AG09309 (cell line): ENCODE data around the gene HOXB13.

ENCODE experiments used
- DNase-seq: peaks from one replicate; pipeline ENCODE4 v3.0.0-alpha.2; 2010; ENCODE audit warnings: low read depth
- H3K4me3 ChIP-seq: 2 replicates; pipeline ENCODE4 v1.5.1; 2011; ENCODE audit warnings: mild to moderate bottlenecking, low read depth, low read length, moderate library complexity; ENCODE audit not compliant: control insufficient read depth
- CTCF ChIP-seq: IDR thresholded peaks from 2 replicates; pipeline ENCODE4 v1.5.1; 2011; ENCODE audit warnings: mild to moderate bottlenecking, low read depth, low read length, inconsistent platforms; ENCODE audit not compliant: insufficient read depth, control insufficient read depth; ENCODE audit errors: missing control alignments

The HOXB13 gene

GRCh38 chr17:48704361-48705248 lies 23.9 kb downstream of the HOXB13 start:
- TF ChIP-seq CTCF: no peak
- no peak for DNase-seq
- H3K4me3 ChIP-seq: no peak overlapping the region

GRCh38 chr17:48701864-48702532 lies 26.6 kb downstream of the HOXB13 start:
- no peak for TF ChIP-seq CTCF
- no peak overlapping the region for H3K4me3 ChIP-seq

GRCh38 chr17:48693178-48693577 lies 35.4 kb downstream of the HOXB13 start:
- no peak for DNase-seq
- no peak overlapping the region for H3K4me3 ChIP-seq
- TF ChIP-seq CTCF: no peak

More at GRCh38 chr17:48701864-48702532, 26.6 kb downstream of the HOXB13 start:
- no peak for DNase-seq

GRCh38 chr17:48692049-48692448 lies 36.5 kb downstream of the HOXB13 start:
- no peak for DNase-seq
- no peak overlapping the region for H3K4me3 ChIP-seq
- no peak for TF ChIP-seq CTCF

- H3K4me3 ChIP-seq: no peak overlapping the region
- no peak for DNase-seq
- TF ChIP-seq CTCF: no peak
Measured at GRCh38 chr17:48690655-48691054, 37.9 kb downstream of the HOXB13 start.

- H3K4me3 ChIP-seq: no peak overlapping the region
- TF ChIP-seq CTCF: no peak
- DNase-seq: no peak
Measured at GRCh38 chr17:48681609-48682008, 46.9 kb downstream of the HOXB13 start.
